H1 (cell line): ENCODE results near the gene FHIT. TPM values are rescaled to one million over a fixed set of nuclear protein-coding genes. Genes with fewer than 3 reads are reported as not detected.

Experiments used
- CTCF ChIA-PET: fragments of 300-600 bp; sonication (Branson Sonifier 250); formaldehyde crosslinking; loops from one replicate; lab custom pipeline; 2021; ENCODE audit not compliant: partially characterized antibody; lab: Charles Lee
- POLR2A ChIA-PET: fragments of 300-600 bp; sonication (Branson Sonifier 250); formaldehyde crosslinking; loops from one replicate; lab custom pipeline; 2021; ENCODE audit warnings: inconsistent platforms; ENCODE audit not compliant: partially characterized antibody; lab: Charles Lee
- DNase-seq, 2 experiments: peaks; one replicate each; pipeline versions ENCODE4 v3.0.0 to v3.0.0-alpha.2; 2010 to 2022; ENCODE audit warnings: low spot score in 2 of 2, low read depth in 1 of 2, mixed read lengths in 1 of 2
- FAIRE-seq: peaks from 2 replicates; lab custom pipeline; 2011; peaks lifted over from hg19 to GRCh38; lab: Jason Lieb, UNC
- H2AFZ ChIP-seq: 2 replicates; pipeline ENCODE4 v1.8.1; 2012; ENCODE audit warnings: low read length, inconsistent platforms
- H2AK5ac ChIP-seq: 2 replicates; pipeline ENCODE4 v1.6.1; 2013; ENCODE audit warnings: low read depth, low read length
- H2BK120ac ChIP-seq: replicated peaks from 2 replicates; pipeline ENCODE3; 2013; ENCODE audit warnings: low read depth, low read length, inconsistent platforms
- H2BK12ac ChIP-seq: 2 replicates; pipeline ENCODE4 v1.6.1; 2013; ENCODE audit warnings: low read depth, low read length
- H2BK15ac ChIP-seq: 2 replicates; pipeline ENCODE4 v1.6.1; 2013; ENCODE audit warnings: low read length
- H2BK20ac ChIP-seq: 2 replicates; pipeline ENCODE4 v1.6.1; 2013; ENCODE audit warnings: low read length
- H2BK5ac ChIP-seq: 2 replicates; pipeline ENCODE4 v1.6.1; 2013; ENCODE audit warnings: low read depth, low read length
- H3K14ac ChIP-seq: 2 replicates; pipeline ENCODE4 v1.6.1; 2013; ENCODE audit warnings: inconsistent platforms; ENCODE audit not compliant: insufficient read length
- H3K18ac ChIP-seq: 2 replicates; pipeline ENCODE4 v1.6.1; 2013; ENCODE audit warnings: low read length; ENCODE audit errors: extremely low read depth
- H3K23ac ChIP-seq: 2 replicates; pipeline ENCODE4 v1.6.1; 2013; ENCODE audit warnings: inconsistent platforms; ENCODE audit not compliant: insufficient read length
- H3K23me2 ChIP-seq: 2 replicates; pipeline ENCODE4 v1.6.1; 2013; ENCODE audit warnings: low read depth, low read length
- H3K27ac ChIP-seq: 2 replicates; pipeline ENCODE4 v1.6.1; 2011; ENCODE audit warnings: low read depth, low read length, inconsistent platforms
- H3K27me3 ChIP-seq, 4 experiments: replicated peaks in 1 of 4; 1 replicate in 1 of 4; 2 replicates in 3 of 4; pipeline versions ENCODE4 v1.6.1 to v1.8.1; 2011 to 2013; ENCODE audit warnings: low read length in 3 of 4, mild to moderate bottlenecking in 3 of 4, inconsistent platforms in 2 of 4, mixed read lengths in 2 of 4, moderate library complexity in 1 of 4; ENCODE audit not compliant: control insufficient read depth in 3 of 4, insufficient read depth in 3 of 4; ENCODE audit errors: extremely low read depth in 1 of 4
- H3K36me3 ChIP-seq, 4 experiments: 2 replicates each; pipeline versions ENCODE4 v1.6.1 to v1.8.1; 2011 to 2013; ENCODE audit warnings: mild to moderate bottlenecking in 4 of 4, low read length in 3 of 4, moderate library complexity in 2 of 4, control low read depth in 1 of 4, inconsistent platforms in 1 of 4; ENCODE audit not compliant: insufficient read depth in 4 of 4, control insufficient read depth in 2 of 4
- H3K4ac ChIP-seq: replicated peaks from 2 replicates; pipeline ENCODE3; 2013; ENCODE audit warnings: low read length, low read depth, mixed read lengths, inconsistent platforms; ENCODE audit not compliant: insufficient read length
- H3K4me1 ChIP-seq, 4 experiments: replicated peaks in 1 of 4; 1 replicate in 1 of 4; 2 replicates in 3 of 4; pipeline versions ENCODE4 v1.6.1 to v1.8.1; 2011 to 2013; ENCODE audit warnings: low read length in 3 of 4, inconsistent platforms in 2 of 4, mixed read lengths in 1 of 4; ENCODE audit not compliant: insufficient read depth in 4 of 4, control insufficient read depth in 3 of 4
- H3K4me2 ChIP-seq, 2 experiments: 2 replicates each; pipeline versions ENCODE4 v1.6.1 to v1.8.1; 2011 to 2013; ENCODE audit warnings: low read depth in 2 of 2, low read length in 2 of 2, control low read depth in 1 of 2, inconsistent platforms in 1 of 2, mild to moderate bottlenecking in 1 of 2; ENCODE audit not compliant: insufficient read depth in 1 of 2
- H3K4me3 ChIP-seq, 4 experiments: fragments of 200-600, 300-600 bp in 1 of 4; sonication (generic), shearing (Covaris generic), sonication (Bioruptor Twin) in 1 of 4; 2 replicates each; pipeline versions ENCODE4 v1.5.1 to v1.8.1; 2011 to 2016; ENCODE audit warnings: low read length in 4 of 4, low read depth in 3 of 4, control low read depth in 2 of 4, inconsistent platforms in 2 of 4, mild to moderate bottlenecking in 2 of 4, mixed read lengths in 1 of 4, moderate library complexity in 1 of 4; ENCODE audit not compliant: insufficient read depth in 2 of 4; ENCODE audit errors: extremely low read depth in 1 of 4
- H3K56ac ChIP-seq: replicated peaks from 2 replicates; pipeline ENCODE3; 2013; ENCODE audit warnings: low read depth, mild to moderate bottlenecking, mixed read lengths, low read length, inconsistent platforms; ENCODE audit not compliant: insufficient read length
- H3K79me1 ChIP-seq: 2 replicates; pipeline ENCODE4 v1.6.1; 2013; ENCODE audit warnings: low read depth, low read length, control low read depth
- H3K79me2 ChIP-seq, 2 experiments: 2 replicates each; pipeline versions ENCODE4 v1.6.1 to v1.8.1; 2012 to 2013; ENCODE audit warnings: low read length in 2 of 2, mild to moderate bottlenecking in 2 of 2, inconsistent platforms in 1 of 2; ENCODE audit not compliant: insufficient read depth in 2 of 2, control insufficient read depth in 1 of 2
- H3K9ac ChIP-seq, 4 experiments: replicated peaks in 1 of 4; 1 replicate in 1 of 4; 2 replicates in 3 of 4; pipeline versions ENCODE4 v1.6.1 to v1.8.1; 2011 to 2013; ENCODE audit warnings: low read depth in 3 of 4, low read length in 3 of 4, control low read depth in 2 of 4, mild to moderate bottlenecking in 2 of 4, moderate library complexity in 2 of 4, inconsistent platforms in 1 of 4; ENCODE audit errors: extremely low read depth in 1 of 4
- H3K9me3 ChIP-seq, 2 experiments: 2 replicates each; pipeline versions ENCODE4 v1.6.1 to v1.8.1; 2012 to 2013; ENCODE audit warnings: mild to moderate bottlenecking in 2 of 2, moderate library complexity in 2 of 2, control low read depth in 1 of 2, inconsistent platforms in 1 of 2, low read depth in 1 of 2, low read length in 1 of 2, mixed read lengths in 1 of 2; ENCODE audit not compliant: insufficient read depth in 2 of 2
- H4K20me1 ChIP-seq, 2 experiments: replicated peaks in 1 of 2; 2 replicates each; pipeline versions ENCODE3 to v1.8.1; 2011 to 2013; ENCODE audit warnings: inconsistent platforms in 2 of 2, low read length in 2 of 2, mild to moderate bottlenecking in 1 of 2; ENCODE audit not compliant: insufficient read depth in 2 of 2, control insufficient read depth in 1 of 2
- H4K5ac ChIP-seq: 2 replicates; pipeline ENCODE4 v1.6.1; 2013; ENCODE audit warnings: low read length, low read depth, mixed read lengths, inconsistent platforms; ENCODE audit not compliant: insufficient read length
- H4K8ac ChIP-seq: 2 replicates; pipeline ENCODE4 v1.8.0; 2013; ENCODE audit warnings: mild to moderate bottlenecking, moderate library complexity, low read length, inconsistent platforms; ENCODE audit not compliant: insufficient read depth; ENCODE audit errors: extremely low read depth
- H4K91ac ChIP-seq: replicated peaks from 2 replicates; pipeline ENCODE3; 2013; ENCODE audit warnings: low read length, mixed read lengths, inconsistent platforms; ENCODE audit not compliant: insufficient read length
- CBX5 ChIP-seq: fragments of 300-800, 300-1000 bp; sonication (generic); IDR thresholded peaks from 2 replicates; pipeline ENCODE4 v1.7.1; 2016; ENCODE audit warnings: antibody characterized with exemption, low read length, low read depth
- CHD1 ChIP-seq: IDR thresholded peaks from 2 replicates; pipeline ENCODE4 v1.6.1; 2012; ENCODE audit warnings: low read depth, low read length, improper control_type of control experiment
- EGR1 ChIP-seq: IDR thresholded peaks from 2 replicates; pipeline ENCODE4 v1.6.1; 2011; ENCODE audit warnings: low read depth, low read length, borderline replicate concordance
- JUND ChIP-seq: IDR thresholded peaks from 2 replicates; pipeline ENCODE4 v1.6.1; 2011; ENCODE audit warnings: mild to moderate bottlenecking, improper control_type of control experiment, low read length
- KDM4A ChIP-seq: IDR thresholded peaks from one replicate; pipeline ENCODE4 v1.7.1; 2012; ENCODE audit warnings: low read depth, mild to moderate bottlenecking, moderate library complexity, low read length, inconsistent platforms; ENCODE audit not compliant: severe bottlenecking
- NANOG ChIP-seq: IDR thresholded peaks from 2 replicates; pipeline ENCODE4 v1.6.1; 2011; ENCODE audit warnings: low read length, low read depth, mild to moderate bottlenecking, inconsistent platforms; ENCODE audit not compliant: insufficient read depth, poor library complexity, severe bottlenecking
- POU5F1 ChIP-seq: IDR thresholded peaks from 2 replicates; pipeline ENCODE4 v1.6.1; 2011; ENCODE audit warnings: low read depth, mild to moderate bottlenecking, low read length, moderate library complexity
- TAF7 ChIP-seq: optimal IDR thresholded peaks from 2 replicates; pipeline ENCODE3; 2011; ENCODE audit warnings: low read depth, mild to moderate bottlenecking, inconsistent platforms, low read length, moderate library complexity, borderline replicate concordance
- TBP ChIP-seq: IDR thresholded peaks from 2 replicates; pipeline ENCODE4 v1.6.1; 2011; ENCODE audit warnings: low read depth, low read length, improper control_type of control experiment
- YY1 ChIP-seq: IDR thresholded peaks from 2 replicates; pipeline ENCODE4 v1.6.1; 2011; ENCODE audit warnings: low read depth, mild to moderate bottlenecking, low read length
- ZNF274 ChIP-seq: IDR thresholded peaks from 2 replicates; pipeline ENCODE4 v1.7.0; 2012; ENCODE audit warnings: low read length, borderline replicate concordance; ENCODE audit errors: extremely low read depth
- WGBS, 2 experiments: shearing (Covaris generic) in 1 of 2; methylation state at CpG; one replicate each; pipeline versions ENCODE4 v1.1.6 to v1.1.7; 2013 to 2015; ENCODE audit warnings: low lambda C conversion rate in 2 of 2, mixed read lengths in 2 of 2, inconsistent platforms in 1 of 2, low coverage in 1 of 2, missing lambda C conversion rate in 1 of 2; ENCODE audit not compliant: insufficient replicate concordance in 2 of 2, insufficient coverage in 1 of 2, insufficient read length in 1 of 2; ENCODE audit errors: extremely low coverage in 1 of 2, missing lambda C conversion rate in 1 of 2; 5-methylcytosine and 5-hydroxymethylcytosine counted together
- polyA plus RNA-seq, 7 experiments: library from polyadenylated mRNA; depleted of rRNA in 3 of 7; stranded (reverse) in 5 of 7; unstranded in 2 of 7; fragments of >200 nt in 5 of 7; fragments of 200-250 nt in 2 of 7; gene quantifications; 1 replicate in 5 of 7; 2 replicates in 1 of 7; 4 replicates in 1 of 7; pipeline versions ENCODE4 v1.2.1 to v1.2.3, GENCODE V29; 2011 to 2013; ENCODE audit warnings: missing spikeins in 2 of 7, mixed read lengths in 2 of 7
- total RNA-seq: library from RNA; stranded (reverse); fragmentation: NEBNext Ultra II Directional; extraction: Animal tissue kit (Norgen Biotek cat#: 25700); gene quantifications from 2 replicates; pipeline ENCODE4 v1.2.1, GENCODE V29; 2021
- TF ChIP-seq, protein P1 (sequence below): IDR thresholded peaks from 2 replicates; pipeline ENCODE4 v1.6.1; 2012; ENCODE audit warnings: low read length, inconsistent platforms
- TF ChIP-seq, protein P2 (sequence below): IDR thresholded peaks from 2 replicates; pipeline ENCODE4 v1.6.1; 2011; ENCODE audit warnings: low read depth, mild to moderate bottlenecking, low read length; ENCODE audit not compliant: insufficient read depth

The FHIT gene
- total and polyA plus RNA-seq, 2 of the 8 experiments (the other 6 are each of a cell fraction or from before 2014, with no cell fraction given): 1.2 to 3.2 TPM

DNA sequence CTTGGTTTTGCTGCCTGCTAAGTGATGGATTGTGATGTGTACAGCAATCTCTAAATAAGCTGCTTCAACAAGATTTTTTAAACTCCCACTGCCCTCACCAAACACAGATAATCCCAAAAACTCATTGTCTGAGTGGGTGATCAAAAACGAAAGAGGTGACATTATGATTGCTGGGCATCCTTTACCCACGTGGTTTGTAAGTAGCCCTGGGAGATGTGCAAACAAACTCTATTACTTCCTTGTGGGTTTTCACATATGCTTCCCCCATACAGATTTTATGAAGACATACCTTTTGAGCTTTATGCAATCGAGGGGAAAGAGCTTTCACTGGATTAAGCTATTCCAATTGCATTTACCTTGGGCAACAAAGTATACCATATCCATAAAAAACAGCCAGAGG, 1000.4 kb downstream of the FHIT start:
- no peak overlapping the region for H2BK12ac ChIP-seq
- CTCF ChIA-PET: no interaction called here
- no peak for FAIRE-seq
- TF ChIP-seq POU5F1 (no peak), JUND (no peak), EGR1 (no peak), CBX5 (no peak), CHD1 (no peak), KDM4A (no peak), TAF7 (no peak), ZNF274 (no peak), NANOG (no peak), YY1 (no peak), TBP (no peak)
- TF ChIP-seq, protein P1, sequence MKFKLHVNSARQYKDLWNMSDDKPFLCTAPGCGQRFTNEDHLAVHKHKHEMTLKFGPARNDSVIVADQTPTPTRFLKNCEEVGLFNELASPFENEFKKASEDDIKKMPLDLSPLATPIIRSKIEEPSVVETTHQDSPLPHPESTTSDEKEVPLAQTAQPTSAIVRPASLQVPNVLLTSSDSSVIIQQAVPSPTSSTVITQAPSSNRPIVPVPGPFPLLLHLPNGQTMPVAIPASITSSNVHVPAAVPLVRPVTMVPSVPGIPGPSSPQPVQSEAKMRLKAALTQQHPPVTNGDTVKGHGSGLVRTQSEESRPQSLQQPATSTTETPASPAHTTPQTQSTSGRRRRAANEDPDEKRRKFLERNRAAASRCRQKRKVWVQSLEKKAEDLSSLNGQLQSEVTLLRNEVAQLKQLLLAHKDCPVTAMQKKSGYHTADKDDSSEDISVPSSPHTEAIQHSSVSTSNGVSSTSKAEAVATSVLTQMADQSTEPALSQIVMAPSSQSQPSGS: no peak
- TF ChIP-seq, protein P2, sequence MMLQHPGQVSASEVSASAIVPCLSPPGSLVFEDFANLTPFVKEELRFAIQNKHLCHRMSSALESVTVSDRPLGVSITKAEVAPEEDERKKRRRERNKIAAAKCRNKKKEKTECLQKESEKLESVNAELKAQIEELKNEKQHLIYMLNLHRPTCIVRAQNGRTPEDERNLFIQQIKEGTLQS: no peak

More for the DNA sequence above, 1000.4 kb downstream of the FHIT start:
- Histone ChIP-seq H2BK5ac (no peak overlapping the region), H3K56ac (no peak overlapping the region), H3K23ac (no peak overlapping the region), H3K14ac (no peak overlapping the region), H3K4me3 (no peak overlapping the region), H4K20me1 (no peaks in the 10 kb centered on the region), H2AK5ac (no peak overlapping the region), H3K4me1 (no peaks in the 10 kb centered on the region), H3K4ac (no peak overlapping the region), H3K9me3 (peaks cover 0 to 4% of the 10 kb centered on the region in 2 experiments; a peak in 1 of 4 replicates), H2AFZ (no peak overlapping the region), H4K5ac (no peak overlapping the region), H3K9ac (no peak overlapping the region), H3K27ac (no peak overlapping the region), H2BK15ac (no peak overlapping the region), H2BK120ac (no peak overlapping the region), H3K27me3 (no peaks in the 10 kb centered on the region), H4K8ac (no peak overlapping the region), H3K36me3 (no peaks in the 10 kb centered on the region), H3K79me2 (no peaks in the 10 kb centered on the region), H3K4me2 (no peak overlapping the region), H2BK20ac (no peak overlapping the region), H3K79me1 (no peaks in the 10 kb centered on the region), H4K91ac (no peak overlapping the region), H3K18ac (no peak overlapping the region), H3K23me2 (no peaks in the 10 kb centered on the region; the same call in 1 of the 2 replicates)
- WGBS, 2 experiments: 90% methylated on average over 3 of the region's 3 CpGs; no CpG with 5 or more reads in 1 of the 2 experiments
- DNase-seq: no peak
- POLR2A ChIA-PET: no interaction called here
